ENCODE data around the gene RAD51B.
A peak's percentile ranks its signal among the peaks of the same experiment; 100 is the strongest.

RAD51B gene

DNA sequence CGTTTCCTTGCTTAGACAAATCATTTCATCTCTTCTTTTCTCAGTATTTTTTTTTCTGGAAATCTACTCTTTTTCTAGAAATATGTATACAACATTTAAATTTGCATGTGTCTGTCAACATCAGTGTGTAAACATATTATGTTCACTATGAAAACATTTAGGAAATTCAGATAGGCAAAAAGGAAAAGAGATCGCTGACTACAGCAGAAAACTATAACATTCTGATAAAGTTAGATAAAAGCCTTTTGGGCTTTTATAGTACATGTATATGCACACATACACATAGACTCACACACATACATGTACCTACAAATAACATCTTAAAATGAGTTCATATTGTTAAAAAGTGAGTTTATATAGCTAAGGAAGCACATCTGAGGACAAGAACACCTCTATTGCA is 142.1 kb downstream of the RAD51B start:
- no peak for TF ChIP-seq SPI1 (IDR thresholded peaks at IDR 0.05; ENCODE audit: borderline replicate concordance, low read depth)
- no peak for TF ChIP-seq POLR2AphosphoS5 (IDR thresholded peaks at IDR 0.05; ENCODE audit: low read depth)
- TF ChIP-seq GABPA (IDR thresholded peaks at IDR 0.05; ENCODE audit: low read depth): no peak
- TF ChIP-seq, protein P1, sequence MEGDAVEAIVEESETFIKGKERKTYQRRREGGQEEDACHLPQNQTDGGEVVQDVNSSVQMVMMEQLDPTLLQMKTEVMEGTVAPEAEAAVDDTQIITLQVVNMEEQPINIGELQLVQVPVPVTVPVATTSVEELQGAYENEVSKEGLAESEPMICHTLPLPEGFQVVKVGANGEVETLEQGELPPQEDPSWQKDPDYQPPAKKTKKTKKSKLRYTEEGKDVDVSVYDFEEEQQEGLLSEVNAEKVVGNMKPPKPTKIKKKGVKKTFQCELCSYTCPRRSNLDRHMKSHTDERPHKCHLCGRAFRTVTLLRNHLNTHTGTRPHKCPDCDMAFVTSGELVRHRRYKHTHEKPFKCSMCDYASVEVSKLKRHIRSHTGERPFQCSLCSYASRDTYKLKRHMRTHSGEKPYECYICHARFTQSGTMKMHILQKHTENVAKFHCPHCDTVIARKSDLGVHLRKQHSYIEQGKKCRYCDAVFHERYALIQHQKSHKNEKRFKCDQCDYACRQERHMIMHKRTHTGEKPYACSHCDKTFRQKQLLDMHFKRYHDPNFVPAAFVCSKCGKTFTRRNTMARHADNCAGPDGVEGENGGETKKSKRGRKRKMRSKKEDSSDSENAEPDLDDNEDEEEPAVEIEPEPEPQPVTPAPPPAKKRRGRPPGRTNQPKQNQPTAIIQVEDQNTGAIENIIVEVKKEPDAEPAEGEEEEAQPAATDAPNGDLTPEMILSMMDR (IDR thresholded peaks at IDR 0.05; ENCODE audit: insufficient read depth, low read length): no peak
- TF ChIP-seq, protein P2, sequence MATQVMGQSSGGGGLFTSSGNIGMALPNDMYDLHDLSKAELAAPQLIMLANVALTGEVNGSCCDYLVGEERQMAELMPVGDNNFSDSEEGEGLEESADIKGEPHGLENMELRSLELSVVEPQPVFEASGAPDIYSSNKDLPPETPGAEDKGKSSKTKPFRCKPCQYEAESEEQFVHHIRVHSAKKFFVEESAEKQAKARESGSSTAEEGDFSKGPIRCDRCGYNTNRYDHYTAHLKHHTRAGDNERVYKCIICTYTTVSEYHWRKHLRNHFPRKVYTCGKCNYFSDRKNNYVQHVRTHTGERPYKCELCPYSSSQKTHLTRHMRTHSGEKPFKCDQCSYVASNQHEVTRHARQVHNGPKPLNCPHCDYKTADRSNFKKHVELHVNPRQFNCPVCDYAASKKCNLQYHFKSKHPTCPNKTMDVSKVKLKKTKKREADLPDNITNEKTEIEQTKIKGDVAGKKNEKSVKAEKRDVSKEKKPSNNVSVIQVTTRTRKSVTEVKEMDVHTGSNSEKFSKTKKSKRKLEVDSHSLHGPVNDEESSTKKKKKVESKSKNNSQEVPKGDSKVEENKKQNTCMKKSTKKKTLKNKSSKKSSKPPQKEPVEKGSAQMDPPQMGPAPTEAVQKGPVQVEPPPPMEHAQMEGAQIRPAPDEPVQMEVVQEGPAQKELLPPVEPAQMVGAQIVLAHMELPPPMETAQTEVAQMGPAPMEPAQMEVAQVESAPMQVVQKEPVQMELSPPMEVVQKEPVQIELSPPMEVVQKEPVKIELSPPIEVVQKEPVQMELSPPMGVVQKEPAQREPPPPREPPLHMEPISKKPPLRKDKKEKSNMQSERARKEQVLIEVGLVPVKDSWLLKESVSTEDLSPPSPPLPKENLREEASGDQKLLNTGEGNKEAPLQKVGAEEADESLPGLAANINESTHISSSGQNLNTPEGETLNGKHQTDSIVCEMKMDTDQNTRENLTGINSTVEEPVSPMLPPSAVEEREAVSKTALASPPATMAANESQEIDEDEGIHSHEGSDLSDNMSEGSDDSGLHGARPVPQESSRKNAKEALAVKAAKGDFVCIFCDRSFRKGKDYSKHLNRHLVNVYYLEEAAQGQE (IDR thresholded peaks at IDR 0.05; ENCODE audit: insufficient replicate concordance, low read depth): no peak
- H3K27me3 ChIP-seq (ENCODE audit: insufficient read depth, poor library complexity, severe bottlenecking): no peaks in the 10 kb centered on the region
- no peak for DNase-seq (ENCODE audit: low read depth in 1 of 2, low spot score in 1 of 2)
- no peak overlapping the region for H3K27ac ChIP-seq (replicated peaks)
- H3K4me3 ChIP-seq (replicated peaks; ENCODE audit: insufficient read depth, low read length): no peak overlapping the region

DNA sequence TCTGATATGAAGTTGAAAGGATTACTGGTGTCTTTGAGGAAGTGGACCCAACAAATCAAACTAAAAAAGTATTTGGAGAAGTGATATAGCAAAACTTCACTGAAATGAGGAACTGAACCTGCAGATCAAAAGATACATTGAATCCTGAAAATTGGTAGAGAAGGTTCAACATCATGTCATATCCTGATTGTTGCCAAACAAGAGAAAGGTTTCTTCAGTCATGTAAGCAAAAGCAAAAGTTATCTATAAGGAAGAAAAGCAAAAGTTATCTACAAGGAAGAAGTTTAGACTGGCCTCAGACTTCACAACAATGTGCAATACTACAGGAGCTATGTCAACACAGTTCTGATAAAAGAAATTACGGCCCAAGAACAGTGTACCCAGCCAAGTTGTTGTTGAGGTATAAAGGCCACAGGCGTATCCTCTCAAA is 142.7 kb downstream of the RAD51B start:
- Histone ChIP-seq H3K27ac (replicated peaks) (no peak overlapping the region), H3K27me3 (ENCODE audit: insufficient read depth, poor library complexity, severe bottlenecking) (no peaks in the 10 kb centered on the region), H3K4me3 (replicated peaks; ENCODE audit: insufficient read depth, low read length) (no peak overlapping the region)
- DNase-seq (ENCODE audit: low read depth in 1 of 2, low spot score in 1 of 2): peak in 1 of 2 experiments; percentile 5
- TF ChIP-seq SPI1 (IDR thresholded peaks at IDR 0.05; ENCODE audit: borderline replicate concordance, low read depth) (peak; percentile 97), POLR2AphosphoS5 (IDR thresholded peaks at IDR 0.05; ENCODE audit: low read depth) (no peak)

DNA sequence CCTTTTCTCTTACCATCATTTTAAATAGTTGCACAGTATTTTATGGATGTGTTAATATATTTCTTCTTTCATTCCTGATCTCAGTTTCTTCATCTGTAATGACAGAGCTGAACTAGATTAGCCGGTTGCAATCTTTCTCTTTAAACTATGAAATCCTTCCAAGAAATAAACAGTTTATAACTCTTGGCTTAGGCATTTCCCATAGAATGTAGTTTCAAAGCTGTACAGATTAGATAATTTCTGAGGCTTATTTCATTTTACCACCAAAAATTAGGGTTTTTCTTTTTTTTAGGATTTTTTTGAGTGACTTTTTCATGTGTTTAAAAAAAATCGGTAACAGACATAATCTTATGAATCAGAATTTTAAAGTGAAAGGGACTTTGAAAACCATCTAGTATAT is 144.0 kb downstream of the RAD51B start:
- no peak overlapping the region for H3K27ac ChIP-seq (replicated peaks)
- H3K4me3 ChIP-seq (replicated peaks; ENCODE audit: insufficient read depth, low read length): no peak overlapping the region
- TF ChIP-seq, protein P1 (IDR thresholded peaks at IDR 0.05; ENCODE audit: insufficient read depth, low read length): no peak
- TF ChIP-seq, protein P2 (IDR thresholded peaks at IDR 0.05; ENCODE audit: insufficient replicate concordance, low read depth): no peak
- TF ChIP-seq SPI1 (IDR thresholded peaks at IDR 0.05; ENCODE audit: borderline replicate concordance, low read depth): no peak
- no peak for TF ChIP-seq POLR2AphosphoS5 (IDR thresholded peaks at IDR 0.05; ENCODE audit: low read depth)
- no peak for TF ChIP-seq GABPA (IDR thresholded peaks at IDR 0.05; ENCODE audit: low read depth)

DNA sequence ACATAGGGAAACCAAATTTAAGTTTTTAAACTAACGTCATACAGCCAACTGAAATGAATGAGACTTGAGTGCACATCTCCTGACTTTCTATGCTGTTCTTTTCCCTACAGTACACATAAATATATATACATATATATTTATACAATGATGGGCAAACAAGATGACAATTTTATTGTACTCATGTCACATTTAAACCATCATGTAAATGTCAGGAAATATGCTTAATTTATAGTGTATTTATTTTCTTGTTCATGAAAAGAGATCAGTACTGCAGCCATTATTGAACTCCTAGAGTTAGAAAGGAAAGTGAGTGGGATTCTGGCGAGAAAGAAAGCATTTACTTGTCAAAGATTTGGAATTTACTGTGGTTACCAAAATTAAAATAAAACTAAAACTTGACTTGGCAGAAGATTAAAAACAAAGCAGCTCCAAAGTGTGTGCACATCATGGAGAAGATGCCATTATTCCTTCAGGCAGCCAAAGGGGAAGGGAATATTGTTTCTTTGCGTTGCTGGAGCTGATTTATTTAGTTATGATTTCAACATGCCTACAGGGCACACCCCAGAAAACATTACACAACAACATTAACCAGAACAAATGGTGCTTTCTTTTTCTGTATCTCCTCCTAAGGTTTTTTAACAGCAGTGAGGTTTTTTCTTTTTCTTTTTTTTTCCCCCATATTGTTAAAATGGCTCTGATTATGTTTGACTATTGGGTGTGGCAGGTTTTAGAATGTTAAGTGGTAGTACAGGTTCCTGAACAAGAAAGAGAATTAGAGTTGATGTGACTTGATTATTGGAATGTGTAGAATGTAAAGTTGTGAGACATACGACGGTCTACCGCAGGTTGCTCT is 144.6 kb downstream of the RAD51B start:
- H3K4me3 ChIP-seq (replicated peaks; ENCODE audit: insufficient read depth, low read length): no peak overlapping the region
- H3K27me3 ChIP-seq (ENCODE audit: insufficient read depth, poor library complexity, severe bottlenecking): no peaks in the 10 kb centered on the region
- no peak for TF ChIP-seq POLR2AphosphoS5 (IDR thresholded peaks at IDR 0.05; ENCODE audit: low read depth)
- no peak for DNase-seq (ENCODE audit: low read depth in 1 of 2, low spot score in 1 of 2)
- no peak overlapping the region for H3K27ac ChIP-seq (replicated peaks)

More for the DNA sequence above, 144.0 kb downstream of the RAD51B start:
- DNase-seq (ENCODE audit: low read depth in 1 of 2, low spot score in 1 of 2): no peak
- H3K27me3 ChIP-seq (ENCODE audit: insufficient read depth, poor library complexity, severe bottlenecking): no peaks in the 10 kb centered on the region

Data from HL-60 (cell line).